Caco-2 (cell line): Measurements from ENCODE around the gene VPS13D. TPM values are rescaled to one million over a fixed set of nuclear protein-coding genes. Genes with fewer than 3 reads are reported as not detected.
A peak's percentile ranks its signal among the peaks of the same experiment; 100 is the strongest.

ENCODE experiments used
- BruUV-seq: library from RNA; stranded (reverse); fragments of 400-500 nt; replicated peaks from 2 replicates; lab custom pipeline; 2021; lab: Mats Ljungman, UMichigan
- CTCF ChIA-PET: fragments of 300-600 bp; sonication (Branson Sonifier 250); formaldehyde crosslinking; loops from one replicate; lab custom pipeline; 2022; ENCODE audit warnings: antibody characterized with exemption; lab: Charles Lee
- POLR2A ChIA-PET: fragments of 300-600 bp; sonication (Branson Sonifier 250); formaldehyde crosslinking; loops from one replicate; lab custom pipeline; 2022; ENCODE audit warnings: antibody characterized with exemption; lab: Charles Lee
- DNase-seq, 2 experiments: peaks; one replicate each; pipeline versions ENCODE4 v3.0.0 to v3.0.0-alpha.2; 2020 to 2022
- H3K27me3 ChIP-seq: replicated peaks from 2 replicates; pipeline ENCODE4 v1.6.0; 2011; ENCODE audit warnings: low read length; ENCODE audit not compliant: control insufficient read depth, insufficient read depth
- H3K36me3 ChIP-seq: 2 replicates; pipeline ENCODE4 v1.5.1; 2011; ENCODE audit warnings: low read length; ENCODE audit not compliant: control insufficient read depth, insufficient read depth
- H3K4me1 ChIP-seq: fragments of 250-450 bp; sonication (Bioruptor Pico); 2 replicates; pipeline ENCODE4 v1.5.1; 2020; ENCODE audit warnings: mild to moderate bottlenecking
- H3K4me3 ChIP-seq: 2 replicates; pipeline ENCODE4 v1.5.1; 2011; ENCODE audit warnings: low read depth, mild to moderate bottlenecking, control low read depth, low read length
- H3K9me3 ChIP-seq: fragments of 250-450 bp; sonication (Bioruptor Pico); 2 replicates; pipeline ENCODE4 v1.5.1; 2020; ENCODE audit warnings: mild to moderate bottlenecking, moderate library complexity
- H3K27ac Mint-ChIP-seq: one replicate; pipeline ENCODE4 v1.8.0; 2022; ENCODE audit warnings: mixed read lengths; ENCODE audit not compliant: unreplicated experiment
- H3K27me3 Mint-ChIP-seq: one replicate; pipeline ENCODE4 v1.8.0; 2022; ENCODE audit warnings: mixed read lengths; ENCODE audit not compliant: insufficient read depth, unreplicated experiment
- H3K36me3 Mint-ChIP-seq: one replicate; pipeline ENCODE4 v1.8.0; 2022; ENCODE audit warnings: mild to moderate bottlenecking, mixed read lengths; ENCODE audit not compliant: insufficient read depth, unreplicated experiment
- H3K4me1 Mint-ChIP-seq: one replicate; pipeline ENCODE4 v1.8.0; 2022; ENCODE audit warnings: low read depth, mixed read lengths; ENCODE audit not compliant: unreplicated experiment
- H3K4me3 Mint-ChIP-seq: one replicate; pipeline ENCODE4 v1.8.0; 2022; ENCODE audit warnings: mild to moderate bottlenecking, moderate library complexity, mixed read lengths; ENCODE audit not compliant: unreplicated experiment
- H3K9me3 Mint-ChIP-seq: one replicate; pipeline ENCODE4 v1.8.0; 2022; ENCODE audit warnings: mixed read lengths; ENCODE audit not compliant: unreplicated experiment
- CTCF ChIP-seq, 2 experiments: fragments of 200-600 bp in 1 of 2; IDR thresholded peaks; 1 replicate in 1 of 2; 2 replicates in 1 of 2; pipeline versions ENCODE4 v1.5.1 to v1.8.0; 2011 to 2022; ENCODE audit warnings: antibody characterized with exemption in 1 of 2, control low read depth in 1 of 2, inconsistent platforms in 1 of 2, low read depth in 1 of 2, low read length in 1 of 2, mild to moderate bottlenecking in 1 of 2, moderate library complexity in 1 of 2; ENCODE audit not compliant: insufficient read depth in 1 of 2, severe bottlenecking in 1 of 2, unreplicated experiment in 1 of 2
- intact Hi-C: fragments of 100-400 bp; cut with micrococcal nuclease; formaldehyde crosslinking; loops from one replicate; pipeline ENCODE4 v1.10.0; 2022; ENCODE audit not compliant: unreplicated experiment
- total RNA-seq: library from RNA; stranded (reverse); gene quantifications from 2 replicates; pipeline ENCODE4 v1.2.3, GENCODE V29; 2022

VPS13D gene
- total RNA-seq, 1 experiment from 2014 or later, result 25.6 TPM

GRCh38 chr1:12477314-12477713 lies 247.5 kb downstream of the VPS13D start:
- Mint-ChIP-seq H3K4me3 (no peak overlapping the region), H3K9me3 (no peaks in the 10 kb centered on the region), H3K27me3 (no peaks in the 10 kb centered on the region), H3K36me3 (peaks cover 9% of the 10 kb centered on the region), H3K4me1 (peaks cover 22% of the 10 kb centered on the region), H3K27ac (peak overlapping the region; percentile 55)
- Histone ChIP-seq H3K36me3 (peaks cover 4% of the 10 kb centered on the region; the same call in 1 of the 2 replicates), H3K4me1 (peaks cover 16% of the 10 kb centered on the region), H3K4me3 (no peak overlapping the region), H3K9me3 (peaks cover 3% of the 10 kb centered on the region; the same call in 1 of the 2 replicates), H3K27me3 (no peaks in the 10 kb centered on the region)
- intact Hi-C loops, result no loop called here
- no TSS peak for BruUV-seq
- DNase-seq, result no peak
- no peak for TF ChIP-seq CTCF (IDR thresholded peaks at IDR 0.05; ENCODE audit: insufficient read depth in 1 of 2, low read depth in 1 of 2, low read length in 1 of 2, severe bottlenecking in 1 of 2, unreplicated experiment in 1 of 2)
- ChIA-PET POLR2A (no interaction called here), CTCF (no interaction called here)

- POLR2A ChIA-PET, result no interaction called here
- Histone ChIP-seq H3K27me3 (no peaks in the 10 kb centered on the region), H3K9me3 (peaks cover 3% of the 10 kb centered on the region; the same call in 1 of the 2 replicates), H3K36me3 (peaks cover 4% of the 10 kb centered on the region; the same call in 1 of the 2 replicates), H3K4me1 (peaks cover 16% of the 10 kb centered on the region), H3K4me3 (no peak overlapping the region)
- Mint-ChIP-seq H3K36me3 (peaks cover 2% of the 10 kb centered on the region), H3K9me3 (no peaks in the 10 kb centered on the region), H3K4me3 (peak overlapping the region; percentile 17), H3K27ac (peak overlapping the region; percentile 55), H3K27me3 (no peaks in the 10 kb centered on the region), H3K4me1 (peaks cover 22% of the 10 kb centered on the region)
- peak; percentile 43 to 75 for DNase-seq
- no TSS peak for BruUV-seq
- intact Hi-C loops, result no loop called here
- TF ChIP-seq CTCF (IDR thresholded peaks at IDR 0.05; ENCODE audit: insufficient read depth in 1 of 2, low read depth in 1 of 2, low read length in 1 of 2, severe bottlenecking in 1 of 2, unreplicated experiment in 1 of 2), result no peak
- CTCF ChIA-PET, result no interaction called here
These were observed 248.2 kb downstream of the VPS13D start for GRCh38 chr1:12477936-12478611.

GRCh38 chr1:12478612-12478985 lies 248.8 kb downstream of the VPS13D start:
- H3K27me3 ChIP-seq, result no peaks in the 10 kb centered on the region
- intact Hi-C loops, result no loop called here
- POLR2A ChIA-PET, result no interaction called here
- H3K9me3 ChIP-seq, result peaks cover 3% of the 10 kb centered on the region; the same call in 1 of the 2 replicates
- BruUV-seq, result no TSS peak
- Mint-ChIP-seq H3K27ac (peak overlapping the region; percentile 55), H3K4me1 (peaks cover 22% of the 10 kb centered on the region), H3K4me3 (no peak overlapping the region), H3K36me3 (no peaks in the 10 kb centered on the region), H3K9me3 (no peaks in the 10 kb centered on the region), H3K27me3 (no peaks in the 10 kb centered on the region)
- no peak for DNase-seq
- TF ChIP-seq CTCF (IDR thresholded peaks at IDR 0.05; ENCODE audit: insufficient read depth in 1 of 2, low read depth in 1 of 2, low read length in 1 of 2, severe bottlenecking in 1 of 2, unreplicated experiment in 1 of 2), result no peak
- H3K4me1 ChIP-seq, result peaks cover 16% of the 10 kb centered on the region
- H3K36me3 ChIP-seq, result peaks cover 4% of the 10 kb centered on the region; the same call in 1 of the 2 replicates
- no peak overlapping the region for H3K4me3 ChIP-seq
- CTCF ChIA-PET, result no interaction called here
